22Rv1 (cell line): Measurements from ENCODE around the gene SMARCAL1.

ENCODE experiments used
- H3K27ac ChIP-seq: fragments of 450-650 bp; 2 replicates; pipeline ENCODE4 v1.5.1; 2017
- CTCF ChIP-seq: fragments of 450-650 bp; IDR thresholded peaks from 2 replicates; pipeline ENCODE4 v1.5.1; 2017; ENCODE audit warnings: mild to moderate bottlenecking
- ZFX ChIP-seq: fragments of 450-650 bp; IDR thresholded peaks from 2 replicates; pipeline ENCODE4 v1.6.1; 2017; ENCODE audit warnings: antibody characterized with exemption, borderline replicate concordance

The SMARCAL1 gene

GRCh38 chr2:216394881-216395280, 17.4 kb upstream of the SMARCAL1 start:
- H3K27ac ChIP-seq: no peak overlapping the region
- TF ChIP-seq CTCF (no peak), ZFX (no peak)

- H3K27ac ChIP-seq: no peak overlapping the region
- TF ChIP-seq CTCF (no peak), ZFX (no peak)
Observed at GRCh38 chr2:216399621-216400020, 12.7 kb upstream of the SMARCAL1 start.

GRCh38 chr2:216402751-216403150, 9.5 kb upstream of the SMARCAL1 start:
- H3K27ac ChIP-seq: no peak overlapping the region
- TF ChIP-seq ZFX (no peak), CTCF (no peak)

- H3K27ac ChIP-seq: no peak overlapping the region
- TF ChIP-seq ZFX (no peak), CTCF (peak; percentile 93)
Observed at GRCh38 chr2:216404010-216404618, 8.2 kb upstream of the SMARCAL1 start.

GRCh38 chr2:216405588-216405987, 6.7 kb upstream of the SMARCAL1 start:
- no peak overlapping the region for H3K27ac ChIP-seq
- TF ChIP-seq CTCF: no peak
- no peak for TF ChIP-seq ZFX

- no peak overlapping the region for H3K27ac ChIP-seq
- no peak for TF ChIP-seq ZFX
- TF ChIP-seq CTCF: no peak
Observed at GRCh38 chr2:216406826-216407225, 5.5 kb upstream of the SMARCAL1 start.

GRCh38 chr2:216408426-216409290, 3.6 kb upstream of the SMARCAL1 start:
- TF ChIP-seq ZFX (no peak), CTCF (no peak)
- H3K27ac ChIP-seq: no peak overlapping the region
